T-helper 2 cell treated with Interferon-gamma antibody and Interleukin-4, amounts not matched to agents 100 ng/mL and 5 ng/mL, for 36 hours (primary cell): ENCODE data around the gene SLC10A1. TPM values are rescaled to one million over a fixed set of nuclear protein-coding genes. Genes with fewer than 3 reads are reported as not detected.
"Not testable (repeated sequence)": the region's sequence is repeated elsewhere in the genome, so short reads cannot be mapped to it uniquely, and the experiment has no call there.

Source experiments
- intact Hi-C: fragments of 100-400 bp; cut with micrococcal nuclease; formaldehyde crosslinking; loops from one replicate; pipeline ENCODE4 v1.15.1; 2023
- total RNA-seq: library from RNA; stranded (reverse); gene quantifications from 2 replicates; pipeline ENCODE4 v1.2.3, GENCODE V29; 2022

SLC10A1 gene
- not detected in 2 replicates for total RNA-seq

GRCh38 chr14:69796797-69797500 lies at the start of gene SLC10A1:
Gene SLC10A1 (minus strand): TSS chr14:69797241. CDS start chr14:69797155, 86 bp downstream.
- intact Hi-C loops: no loop called here

- intact Hi-C loops: no loop called here
Observed at GRCh38 chr14:69845787-69846186, 48.7 kb upstream of the SLC10A1 start.

GRCh38 chr14:69845050-69845581 lies 48.1 kb upstream of the SLC10A1 start:
- intact Hi-C loops: no loop called here

- intact Hi-C loops: no loop called here
Observed at GRCh38 chr14:69844171-69844570, 47.1 kb upstream of the SLC10A1 start.

GRCh38 chr14:69842686-69843420 lies 45.8 kb upstream of the SLC10A1 start:
- intact Hi-C loops: no loop called here

GRCh38 chr14:69841656-69842055 lies 44.6 kb upstream of the SLC10A1 start:
- intact Hi-C loops: no loop called here

GRCh38 chr14:69839661-69840060 lies 42.6 kb upstream of the SLC10A1 start:
- intact Hi-C loops: no loop called here

GRCh38 chr14:69838881-69839416 lies 41.9 kb upstream of the SLC10A1 start:
- intact Hi-C loops: no loop called here

- intact Hi-C loops: no loop called here
Observed at GRCh38 chr14:69828879-69829278, 31.8 kb upstream of the SLC10A1 start.

GRCh38 chr14:69828354-69828753 lies 31.3 kb upstream of the SLC10A1 start:
- intact Hi-C loops: no loop called here

GRCh38 chr14:69827560-69827959 lies 30.5 kb upstream of the SLC10A1 start:
- intact Hi-C loops: no loop called here

GRCh38 chr14:69822456-69822855 lies 25.4 kb upstream of the SLC10A1 start:
- intact Hi-C loops: no loop called here

- intact Hi-C loops: no loop called here
Observed at GRCh38 chr14:69820991-69821390, 23.9 kb upstream of the SLC10A1 start.

- intact Hi-C loops: loop anchor here (2.0 to 5.0 kb wide), 2 partner anchors 193 to 255 kb away; no protein-coding TSS in a partner anchor
Observed at GRCh38 chr14:69819607-69820006, 22.6 kb upstream of the SLC10A1 start.

GRCh38 chr14:69818758-69819191 lies 21.7 kb upstream of the SLC10A1 start:
- intact Hi-C loops: loop anchor here (1.0 to 5.0 kb wide), 3 partner anchors 194 to 256 kb away; no protein-coding TSS in a partner anchor

GRCh38 chr14:69816216-69816615 lies 19.2 kb upstream of the SLC10A1 start:
- intact Hi-C loops: loop anchor here (5.0 kb wide), 1 partner anchor 196 kb away; no protein-coding TSS in a partner anchor

- intact Hi-C loops: loop anchor here (5.0 kb wide), 1 partner anchor 197 kb away; no protein-coding TSS in a partner anchor
Observed at GRCh38 chr14:69815556-69815955, 18.5 kb upstream of the SLC10A1 start.

- intact Hi-C loops: no loop called here
Observed at GRCh38 chr14:69814397-69814796, 17.4 kb upstream of the SLC10A1 start.

- intact Hi-C loops: not testable (repeated sequence)
Observed at GRCh38 chr14:69813346-69813745, 16.3 kb upstream of the SLC10A1 start.

GRCh38 chr14:69812711-69813110 lies 15.7 kb upstream of the SLC10A1 start:
- intact Hi-C loops: no loop called here

- intact Hi-C loops: no loop called here
Observed at GRCh38 chr14:69811868-69812252, 14.8 kb upstream of the SLC10A1 start.
